SKM-1 treated with dmso at 0.1 percent for 144 hours (cell line): Measurements from ENCODE around the gene EHMT1.
"Not testable (repeated sequence)": the region's sequence is repeated elsewhere in the genome, so short reads cannot be mapped to it uniquely, and the experiment has no call there.

Source experiments
- DNase-seq: peaks from one replicate; lab custom pipeline; 2025; ENCODE audit not compliant: unreplicated experiment; lab: John Stamatoyannopoulos, UW

EHMT1 gene

DNA sequence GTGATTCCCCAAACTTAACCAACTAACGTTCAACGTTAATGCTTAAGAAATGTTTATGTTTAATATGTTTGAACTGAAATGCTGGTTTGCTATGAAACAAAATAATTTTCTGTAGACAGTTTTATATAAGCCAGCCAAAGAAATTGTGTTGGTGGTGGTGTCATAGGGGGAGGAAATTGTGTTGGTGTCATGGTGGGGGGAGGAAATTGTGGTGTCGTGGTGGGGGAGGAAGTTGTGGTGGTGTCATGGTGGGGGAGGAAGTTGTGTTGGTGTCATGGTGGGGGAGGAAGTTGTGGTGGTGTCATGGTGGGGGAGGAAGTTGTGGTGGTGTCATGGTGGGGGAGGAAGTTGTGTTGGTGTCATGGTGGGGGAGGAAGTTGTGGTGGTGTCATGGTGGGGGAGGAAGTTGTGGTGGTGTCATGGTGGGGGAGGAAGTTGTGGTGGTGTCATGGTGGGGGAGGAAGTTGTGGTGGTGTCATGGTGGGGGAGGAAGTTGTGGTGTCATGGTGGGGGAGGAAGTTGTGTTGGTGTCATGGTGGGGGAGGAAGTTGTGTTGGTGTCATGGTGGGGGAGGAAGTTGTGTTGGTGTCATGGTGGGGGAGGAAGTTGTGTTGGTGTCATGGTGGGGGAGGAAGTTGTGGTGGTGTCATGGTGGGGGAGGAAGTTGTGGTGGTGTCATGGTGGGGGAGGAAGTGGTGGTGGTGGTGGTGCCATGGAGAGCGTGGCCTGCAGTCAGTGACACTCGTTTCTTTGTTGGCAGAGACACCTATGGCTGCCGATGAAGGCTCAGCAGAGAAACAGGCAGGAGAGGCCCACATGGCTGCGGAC, 97.3 kb downstream of the EHMT1 start:
- not testable (repeated sequence) for DNase-seq

DNA sequence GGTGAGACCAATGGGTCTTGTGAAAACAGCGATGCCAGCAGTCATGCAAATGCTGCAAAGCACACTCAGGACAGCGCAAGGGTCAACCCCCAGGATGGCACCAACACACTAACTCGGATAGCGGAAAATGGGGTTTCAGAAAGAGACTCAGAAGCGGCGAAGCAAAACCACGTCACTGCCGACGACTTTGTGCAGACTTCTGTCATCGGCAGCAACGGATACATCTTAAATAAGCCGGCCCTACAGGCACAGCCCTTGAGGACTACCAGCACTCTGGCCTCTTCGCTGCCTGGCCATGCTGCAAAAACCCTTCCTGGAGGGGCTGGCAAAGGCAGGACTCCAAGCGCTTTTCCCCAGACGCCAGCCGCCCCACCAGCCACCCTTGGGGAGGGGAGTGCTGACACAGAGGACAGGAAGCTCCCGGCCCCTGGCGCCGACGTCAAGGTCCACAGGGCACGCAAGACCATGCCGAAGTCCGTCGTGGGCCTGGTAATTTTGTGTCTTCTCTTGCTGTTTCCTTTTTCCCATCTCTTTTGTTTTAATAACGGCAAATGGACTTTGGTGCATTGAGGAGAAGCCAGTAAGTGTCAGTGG, 98.0 kb downstream of the EHMT1 start:
- DNase-seq = no peak

DNA sequence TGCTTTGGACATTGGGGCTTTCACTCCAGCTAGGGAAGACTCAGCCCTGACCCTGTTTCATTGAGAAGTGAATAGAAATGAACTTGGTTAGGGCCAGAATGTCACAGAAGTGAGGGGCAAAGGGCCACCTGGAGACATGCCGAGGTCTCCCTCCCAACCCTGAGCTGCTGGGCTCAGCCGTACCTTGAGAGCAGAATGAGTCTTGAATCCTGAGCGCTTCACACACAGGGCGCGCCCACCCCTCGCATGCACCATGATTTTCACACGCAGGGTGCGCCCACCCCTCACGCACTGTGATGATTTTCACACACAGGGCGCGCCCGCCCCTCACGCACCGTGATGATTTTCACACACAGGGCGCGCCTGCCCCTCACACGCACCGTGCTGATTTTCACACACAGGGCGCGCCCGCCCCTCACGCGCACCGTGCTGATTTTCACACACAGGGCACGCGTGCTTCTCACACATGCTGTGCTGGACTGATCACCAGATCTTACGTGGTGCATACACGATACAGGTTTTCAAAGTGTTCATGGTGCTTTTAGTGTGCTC, 99.0 kb downstream of the EHMT1 start:
- DNase-seq = no peak

DNA sequence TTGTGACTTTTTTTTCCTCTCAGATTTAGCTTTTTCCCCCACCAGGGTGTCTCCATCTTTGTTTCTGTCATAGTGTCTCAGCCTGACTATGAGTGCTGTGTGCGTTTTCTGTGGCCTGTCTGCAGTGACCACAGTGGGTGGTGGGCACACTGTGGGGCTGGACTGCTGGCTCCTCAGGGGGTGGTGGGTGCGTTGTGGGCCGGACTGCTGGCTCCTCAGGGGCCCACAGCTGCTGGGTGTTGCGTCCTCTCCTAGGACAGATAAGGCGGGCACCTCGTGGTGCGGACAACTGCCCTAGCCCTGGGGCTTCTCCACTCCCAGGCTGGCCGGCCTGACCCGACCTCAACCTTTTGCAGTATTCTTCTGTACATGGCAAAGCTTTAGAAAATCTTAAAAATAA, 100.4 kb downstream of the EHMT1 start:
- no peak for DNase-seq

DNA sequence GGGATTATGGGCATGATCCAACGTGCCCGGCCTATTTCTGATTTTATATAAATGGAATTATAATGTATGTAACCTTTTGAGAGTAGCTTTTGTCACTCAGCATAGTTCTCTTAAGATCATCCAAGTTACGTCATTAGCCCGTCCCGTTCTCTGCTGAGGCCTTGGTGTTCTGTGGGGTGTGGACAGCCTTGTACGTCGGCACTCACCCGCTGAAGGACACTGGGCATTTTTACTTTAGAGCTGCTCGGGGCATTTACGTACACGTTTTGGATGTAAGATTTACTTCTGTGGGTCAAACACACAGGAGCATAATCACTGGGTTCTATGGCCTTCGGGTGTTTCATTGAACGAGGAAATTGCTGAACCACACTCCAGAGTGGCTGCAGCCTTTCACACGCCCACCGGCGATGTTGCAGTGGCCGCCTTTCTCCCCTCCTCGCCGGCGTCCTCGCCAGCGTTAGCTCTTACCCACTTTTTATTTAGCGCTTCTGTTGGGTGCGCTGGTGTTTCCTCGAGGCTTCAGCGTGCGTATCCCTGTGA, 101.8 kb downstream of the EHMT1 start:
- no peak for DNase-seq

DNA sequence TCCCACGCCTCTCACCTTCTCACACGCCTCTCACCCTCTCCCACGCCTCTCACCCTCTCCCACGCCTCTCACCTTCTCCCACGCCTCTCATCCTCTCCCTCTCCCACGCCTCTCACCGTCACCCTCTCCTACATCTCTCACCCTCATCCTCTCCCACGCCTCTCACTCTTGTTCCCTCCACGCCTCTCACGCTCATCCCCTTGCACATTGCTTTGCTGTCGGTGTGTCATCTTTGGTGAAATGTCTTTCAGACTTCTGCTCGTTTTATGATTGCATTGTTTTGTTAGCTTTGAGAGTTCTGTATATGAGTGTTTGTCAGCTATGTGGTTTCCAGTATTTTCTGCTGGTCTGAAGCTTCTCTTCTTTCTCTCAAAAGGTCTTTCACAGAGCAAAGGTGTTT, 102.7 kb downstream of the EHMT1 start:
- no peak for DNase-seq

DNA sequence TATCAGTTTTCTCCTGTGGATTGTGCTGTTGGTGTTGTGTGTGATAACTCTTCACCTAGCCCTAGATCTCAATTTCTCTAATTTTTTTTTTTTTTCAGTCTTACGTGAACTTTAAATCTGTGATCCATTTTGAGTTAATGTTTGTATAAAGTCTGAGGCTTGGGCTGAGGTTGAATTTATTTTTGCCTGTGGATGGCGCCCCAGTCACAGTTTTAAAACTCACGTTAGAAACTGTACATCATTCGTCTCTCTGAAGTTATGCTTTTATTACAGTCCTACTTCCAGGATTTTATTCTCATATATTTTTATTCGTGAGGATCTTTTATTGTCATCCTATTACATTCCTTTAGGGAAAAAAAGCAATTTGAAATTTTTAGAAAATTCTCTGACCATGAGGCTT, 103.1 kb downstream of the EHMT1 start:
- no peak for DNase-seq

DNA sequence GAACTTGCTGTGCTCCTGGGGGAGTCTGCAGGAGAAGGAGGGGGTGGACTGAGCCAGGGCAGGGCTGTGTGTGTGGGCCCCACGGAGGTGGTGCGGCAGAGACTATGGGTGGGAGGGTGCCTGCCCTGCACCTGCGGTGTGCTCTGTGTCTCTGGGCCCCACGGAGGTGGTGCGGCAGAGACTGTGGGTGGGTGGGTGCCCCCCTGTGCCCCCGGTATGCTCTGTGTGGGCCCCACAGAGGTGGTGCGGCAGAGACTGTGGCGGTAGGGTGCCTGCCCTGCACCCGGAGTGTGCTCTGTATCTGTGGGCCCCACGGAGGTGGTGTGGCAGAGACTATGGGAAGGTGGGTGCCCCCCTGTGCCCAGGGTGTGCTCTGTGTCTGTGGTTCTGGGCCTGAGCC, 103.7 kb downstream of the EHMT1 start:
- DNase-seq = no peak

DNA sequence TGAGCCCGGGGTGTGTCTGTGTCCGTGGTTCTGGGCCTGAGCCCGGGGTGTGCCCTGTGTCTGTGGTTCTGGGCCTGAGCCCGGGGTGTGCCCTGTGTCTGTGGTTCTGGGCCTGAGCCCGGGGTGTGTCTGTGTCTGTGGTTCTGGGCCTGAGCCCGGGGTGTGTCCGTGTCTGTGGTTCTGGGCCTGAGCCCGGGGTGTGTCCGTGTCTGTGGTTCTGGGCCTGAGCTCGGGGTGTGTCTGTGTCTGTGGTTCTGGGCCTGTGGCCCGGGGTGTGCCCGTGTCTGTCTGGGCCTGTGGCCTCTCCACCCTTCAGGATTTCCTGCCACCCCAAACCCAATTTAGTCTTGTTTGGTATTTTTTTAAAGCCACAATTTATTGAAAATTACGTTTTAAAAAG, 104.6 kb downstream of the EHMT1 start:
- DNase-seq = not testable (repeated sequence)

DNA sequence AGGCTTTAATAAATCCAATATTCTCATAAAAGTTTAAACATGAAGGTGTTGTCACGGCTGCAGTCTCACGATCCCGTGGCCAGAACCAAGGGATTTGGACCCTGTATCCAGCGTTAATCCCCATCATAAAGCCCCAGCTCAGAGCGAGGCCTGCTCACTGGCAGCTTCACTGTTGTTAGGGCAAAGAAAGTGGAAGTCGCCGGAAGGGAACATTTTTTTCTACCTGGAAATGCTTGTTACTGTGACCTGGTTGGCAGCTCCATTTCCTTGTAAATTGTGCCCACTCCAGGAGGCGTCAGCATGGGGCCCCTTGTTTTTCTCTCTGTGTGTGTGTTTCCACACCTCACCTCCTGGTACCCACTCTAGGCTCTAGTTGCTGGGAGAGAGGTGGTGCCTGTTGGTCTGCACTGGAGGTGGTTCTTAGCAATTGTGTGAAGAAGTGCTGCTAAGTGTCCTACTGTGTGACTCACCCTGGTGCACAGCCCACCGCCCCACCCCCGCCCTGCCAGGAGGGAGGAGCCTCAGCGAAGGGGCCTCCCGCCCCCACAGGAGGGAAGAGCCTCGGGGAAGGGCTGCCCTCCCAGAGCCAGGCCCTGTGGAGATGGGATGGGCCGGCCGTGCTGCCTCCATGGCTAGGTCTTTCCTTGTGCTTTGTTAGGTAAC, 105.1 kb downstream of the EHMT1 start:
- DNase-seq = no peak

DNA sequence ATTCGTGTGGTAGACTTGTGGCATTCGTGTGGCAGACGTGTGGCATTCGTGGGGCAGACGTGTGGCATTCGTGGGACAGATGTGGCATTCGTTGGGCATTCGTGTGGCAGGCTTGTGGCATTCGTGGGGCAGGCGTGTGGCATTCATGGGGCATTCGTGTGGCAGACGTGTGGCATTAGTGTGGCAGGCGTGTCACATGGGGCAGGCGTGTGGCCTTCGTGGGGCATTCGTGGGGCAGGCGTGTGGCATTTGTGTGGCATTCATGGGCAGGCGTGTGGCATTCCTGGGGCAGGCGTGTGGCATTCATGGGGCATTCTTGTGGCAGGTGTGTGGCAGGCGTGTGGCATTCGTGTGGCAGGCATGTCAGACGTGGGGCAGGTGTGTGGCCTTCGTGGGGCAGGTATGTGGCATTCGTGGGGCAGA, 106.0 kb downstream of the EHMT1 start:
- DNase-seq = no peak

DNA sequence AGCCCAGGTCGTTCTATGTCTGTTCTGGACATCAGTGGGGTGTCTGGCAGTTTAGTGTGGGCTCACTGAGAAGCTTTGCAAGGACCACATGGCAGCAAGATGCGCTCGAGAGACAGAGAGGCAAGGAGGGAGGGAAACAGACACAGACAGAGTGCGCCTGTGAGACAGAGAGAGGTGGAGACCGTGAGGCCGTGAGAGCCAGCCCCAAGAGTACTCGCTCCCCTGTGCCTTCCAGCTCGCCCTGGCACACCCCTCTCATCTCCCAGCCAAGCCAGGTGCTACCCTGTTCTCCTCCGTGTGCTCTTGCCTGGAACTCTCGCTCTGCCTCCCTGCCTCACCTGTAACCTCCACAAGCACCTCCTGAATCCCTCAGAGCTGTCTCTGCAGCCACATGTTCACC, 106.8 kb downstream of the EHMT1 start:
- DNase-seq = no peak

DNA sequence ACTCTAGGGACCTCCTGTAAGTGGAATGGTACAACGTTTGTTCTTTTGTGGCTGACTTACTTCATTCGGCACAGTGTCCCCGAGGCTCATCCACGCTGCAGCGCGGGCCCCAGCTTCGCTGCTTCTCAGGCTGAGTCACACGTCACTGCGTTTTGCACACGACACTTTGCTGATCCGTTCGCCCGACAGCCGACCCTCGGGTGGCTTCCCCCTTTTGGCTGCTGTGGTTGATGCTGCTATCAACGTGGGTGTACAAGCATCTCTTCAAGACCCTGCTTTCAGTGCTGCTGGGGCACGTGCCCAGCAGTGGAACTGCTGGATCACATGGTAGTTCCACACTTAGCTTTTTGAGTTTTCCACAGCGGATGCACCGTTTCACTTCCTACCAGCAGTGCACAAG, 107.5 kb downstream of the EHMT1 start:
- DNase-seq = not testable (repeated sequence)

DNA sequence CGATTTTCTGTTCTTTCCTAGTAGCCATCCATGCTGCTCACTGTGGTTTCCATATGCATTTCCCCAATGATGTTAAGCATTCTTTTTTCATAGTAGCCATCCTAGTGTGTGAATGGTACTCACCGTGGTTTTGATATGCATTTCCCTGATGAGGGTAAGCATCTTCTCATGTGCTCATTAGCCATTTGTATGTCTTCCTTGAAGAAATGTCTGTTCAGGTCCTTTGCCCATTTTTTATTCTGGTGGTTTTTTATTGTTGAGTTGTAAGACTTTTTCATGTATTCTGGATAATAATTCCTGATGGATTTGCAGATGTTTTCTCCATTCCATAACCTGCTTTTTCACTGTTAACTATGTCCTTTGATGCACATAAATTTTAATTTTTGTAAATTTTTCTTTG, 108.0 kb downstream of the EHMT1 start:
- DNase-seq = no peak

DNA sequence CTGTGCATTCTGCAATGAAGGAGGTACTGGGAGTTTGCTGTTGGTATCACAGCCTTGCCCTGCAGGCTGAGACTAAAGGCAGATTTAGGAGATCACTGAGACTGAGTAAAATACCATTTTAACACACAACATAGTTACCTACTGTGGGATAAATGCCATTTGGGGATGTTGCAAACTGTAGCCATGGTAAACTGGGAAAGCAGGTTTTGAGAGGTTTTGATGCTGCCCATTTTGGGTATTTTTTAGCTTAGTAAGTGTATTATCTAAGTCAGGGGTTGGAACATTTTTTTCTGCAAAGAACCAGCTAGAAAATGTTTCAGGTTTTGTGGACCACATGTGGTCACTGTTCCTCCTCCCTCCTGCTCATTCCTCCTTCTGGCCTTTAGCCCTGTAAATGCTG, 108.9 kb downstream of the EHMT1 start:
- no peak for DNase-seq

DNA sequence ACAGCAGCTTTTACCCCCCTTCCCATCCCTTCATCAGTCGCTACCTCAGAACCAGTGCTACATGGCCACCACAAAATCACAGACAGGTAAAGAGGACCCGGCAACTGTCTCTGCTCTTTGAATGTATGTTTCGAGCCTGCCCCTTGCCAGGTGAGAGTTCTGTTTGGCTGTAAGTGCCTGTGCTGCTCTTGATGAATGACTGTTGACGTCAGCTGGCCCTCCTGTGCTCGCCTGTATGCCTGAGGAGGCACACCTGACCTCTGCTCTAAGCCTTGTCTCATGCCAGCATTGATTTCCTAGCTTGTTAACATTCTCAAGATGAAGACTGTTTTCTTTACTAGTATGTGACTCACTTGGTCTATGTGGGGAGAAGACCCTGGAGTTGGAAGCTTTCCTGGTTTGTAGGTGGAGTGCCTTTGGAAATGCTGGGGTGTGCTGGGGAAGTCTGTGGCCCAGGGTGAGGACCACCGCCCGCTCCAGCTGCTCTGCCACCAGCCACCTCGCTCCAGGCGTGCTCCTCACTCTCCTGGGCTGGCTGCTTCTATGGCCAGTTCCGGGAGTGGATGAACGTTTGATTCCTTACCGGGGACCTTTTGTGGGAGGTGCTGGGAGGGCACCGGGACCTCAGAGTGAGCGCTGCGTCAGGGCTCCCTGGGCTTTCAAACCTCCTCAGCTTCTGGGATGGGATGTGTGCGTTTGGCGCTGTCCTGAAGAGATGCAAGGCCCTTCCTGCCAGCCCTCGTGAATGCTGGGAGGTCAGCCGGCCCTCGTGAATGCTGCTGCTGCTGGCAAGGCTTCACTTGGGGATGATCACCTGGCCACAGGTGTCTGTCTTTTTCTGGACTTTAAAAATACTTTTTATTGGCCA, 109.9 kb downstream of the EHMT1 start:
- no peak for DNase-seq

DNA sequence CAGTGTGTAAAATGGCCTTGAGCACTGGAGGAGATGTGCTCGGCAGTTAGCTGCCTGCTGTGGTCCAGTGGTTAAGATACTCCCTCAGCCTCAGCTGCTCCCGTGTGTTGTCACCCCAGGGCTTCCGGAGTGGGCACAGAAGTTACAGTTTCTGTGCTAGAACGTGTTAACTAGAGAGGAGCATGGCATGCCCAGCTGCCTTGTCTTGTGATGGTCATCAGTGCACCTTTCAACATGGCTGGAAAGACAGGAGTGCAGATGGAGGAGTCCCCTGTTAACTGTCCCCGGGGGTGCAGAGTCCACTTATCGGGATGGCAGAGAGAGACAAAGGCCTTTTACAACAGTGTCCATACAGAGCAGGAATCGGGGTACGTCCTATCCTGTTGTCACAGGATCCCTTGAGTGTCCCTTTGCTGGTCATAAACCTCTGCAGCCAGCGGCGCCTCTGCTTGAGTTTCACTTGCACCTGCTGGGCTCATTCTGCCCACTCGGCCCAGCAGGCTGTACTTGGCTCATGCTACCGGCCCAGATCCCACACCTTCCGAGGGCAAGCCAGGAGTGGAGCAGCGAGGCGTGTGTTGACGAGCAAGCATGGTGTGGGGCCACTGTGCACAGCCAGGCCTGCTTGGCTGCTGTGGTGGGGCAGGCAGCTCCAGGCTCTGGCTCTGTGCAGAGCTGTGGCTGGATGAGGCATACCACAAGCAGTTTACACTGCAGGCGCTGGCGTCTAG, 112.6 kb downstream of the EHMT1 start:
- DNase-seq = no peak

DNA sequence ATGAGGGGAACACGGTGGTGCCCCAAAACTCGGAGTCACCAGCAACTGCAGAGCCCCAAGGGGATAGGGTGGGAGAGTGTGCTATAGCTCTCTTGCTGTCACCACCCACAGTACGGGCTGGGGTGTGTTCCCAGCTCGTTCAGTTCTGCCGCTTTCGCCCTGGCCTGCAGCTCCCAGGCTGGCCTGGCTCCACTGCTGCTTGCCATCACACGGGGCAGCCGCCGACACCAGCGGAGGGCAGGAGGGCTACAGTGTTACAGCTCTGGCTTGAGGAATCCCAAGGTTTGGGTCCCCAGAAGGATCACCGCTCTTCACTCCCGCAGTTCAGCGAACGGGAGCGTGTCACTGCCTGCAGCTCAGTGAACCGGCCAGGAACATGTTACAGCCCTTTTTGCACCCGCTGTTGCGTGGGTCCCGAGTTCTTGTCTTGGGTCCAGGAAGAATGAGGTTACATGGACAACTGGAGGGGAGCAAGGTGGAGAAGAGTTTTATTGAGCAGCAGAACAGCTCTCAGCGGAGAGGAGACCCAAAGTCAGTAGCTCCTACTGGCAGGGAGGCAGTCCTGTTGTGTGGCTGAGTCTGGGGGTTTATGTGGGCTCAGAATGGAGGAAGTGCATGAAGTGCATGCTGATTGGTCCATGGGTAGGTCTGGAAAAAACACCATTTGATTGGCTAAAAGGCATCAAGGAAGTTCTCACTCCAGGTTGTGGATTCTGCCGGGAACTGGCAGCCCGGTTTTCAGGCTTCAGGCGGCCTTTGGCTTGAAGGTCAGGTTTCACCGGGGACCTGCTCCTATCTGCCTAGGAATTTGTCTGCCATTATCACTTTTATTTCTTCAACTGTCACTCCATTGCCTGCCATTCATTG, 113.4 kb downstream of the EHMT1 start:
- no peak for DNase-seq

DNA sequence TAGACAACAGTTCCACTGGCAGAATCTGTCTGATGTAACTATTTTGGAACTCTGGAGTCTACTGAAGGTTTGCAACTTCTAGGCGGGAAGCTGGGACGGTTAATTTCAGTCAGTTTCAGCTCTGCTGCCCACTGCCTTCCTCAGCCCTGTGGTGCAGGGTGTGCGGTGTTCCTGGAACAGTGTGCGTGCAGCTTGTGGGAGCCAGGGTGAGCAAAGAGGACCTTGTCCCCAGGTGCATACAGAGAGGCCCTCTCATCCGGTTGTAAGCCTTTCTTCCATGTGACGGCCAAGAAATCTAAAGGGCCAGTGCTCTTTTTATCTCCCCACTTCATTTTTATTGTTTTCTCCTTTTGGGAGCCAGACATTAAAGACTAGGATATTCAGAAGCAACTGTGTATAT, 114.6 kb downstream of the EHMT1 start:
- DNase-seq = no peak
